HG03565 (cell line): ENCODE data around the gene MEX3D.

Experiments used
- ATAC-seq: cut with Tn5 transposase; IDR thresholded peaks from one replicate; pipeline ENCODE4 v1.9.1; 2021; ENCODE audit warnings: mild to moderate bottlenecking, moderate library complexity; ENCODE audit not compliant: unreplicated experiment

MEX3D gene

DNA sequence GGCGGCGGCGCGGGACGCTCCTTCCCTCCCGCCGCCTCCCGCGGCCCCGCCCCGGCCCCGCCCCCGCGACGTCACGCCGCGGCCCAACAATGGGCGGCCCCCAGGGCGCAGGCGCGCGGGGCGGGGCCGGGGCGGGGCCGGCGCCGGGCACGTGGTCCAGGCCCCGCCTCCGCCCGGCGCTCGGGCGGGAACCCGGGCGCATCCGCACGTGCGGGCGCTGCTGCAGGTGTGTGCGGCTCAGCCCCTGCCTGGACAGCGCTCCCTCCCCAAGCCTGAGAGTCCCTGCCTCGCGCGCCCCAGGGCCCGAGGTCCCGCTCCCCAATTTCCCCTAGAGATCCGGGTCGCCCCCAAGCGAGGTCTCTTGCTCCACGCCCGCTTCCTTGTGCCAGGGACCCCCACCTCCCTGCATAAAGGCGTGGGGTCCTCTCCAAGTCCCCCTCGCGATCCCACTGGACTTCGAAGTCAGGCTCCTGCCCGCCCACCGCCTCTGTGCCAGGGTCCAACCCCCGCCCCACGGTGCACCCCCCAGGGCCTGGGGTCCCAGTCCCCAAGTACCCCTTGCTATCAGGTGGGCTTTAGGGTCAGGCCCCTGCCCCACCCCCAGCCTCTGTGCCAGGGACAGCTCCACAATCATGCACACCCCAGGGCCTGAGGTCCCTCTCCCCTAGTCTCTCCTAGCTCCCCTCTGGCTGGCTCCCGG lies at the start of gene MEX3D:
MEX3D (minus strand) TSS at position 6 of the 700 bp plus-strand sequence. CDS start 267 bp downstream, outside the sequence.
- no peak for ATAC-seq

DNA sequence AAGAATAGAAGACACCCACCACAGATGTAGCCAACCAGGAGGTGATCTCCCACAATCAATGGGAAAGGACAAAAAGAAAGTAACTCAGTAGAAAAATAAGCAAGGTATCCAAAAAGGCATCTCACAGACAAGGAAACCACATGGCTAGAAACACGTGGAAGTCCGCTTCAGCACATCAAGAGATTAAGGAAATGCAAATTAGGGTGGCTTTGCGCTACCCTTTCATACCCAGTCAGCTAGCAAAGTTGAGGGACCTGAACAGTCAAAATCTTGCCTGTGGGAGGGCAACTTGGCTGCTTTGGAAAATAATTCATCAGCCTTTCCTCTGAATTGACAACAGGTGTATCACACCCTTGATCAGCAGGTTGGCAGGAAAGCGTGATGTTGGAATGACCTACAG lies 48.8 kb upstream of the MEX3D start:
- no peak for ATAC-seq

DNA sequence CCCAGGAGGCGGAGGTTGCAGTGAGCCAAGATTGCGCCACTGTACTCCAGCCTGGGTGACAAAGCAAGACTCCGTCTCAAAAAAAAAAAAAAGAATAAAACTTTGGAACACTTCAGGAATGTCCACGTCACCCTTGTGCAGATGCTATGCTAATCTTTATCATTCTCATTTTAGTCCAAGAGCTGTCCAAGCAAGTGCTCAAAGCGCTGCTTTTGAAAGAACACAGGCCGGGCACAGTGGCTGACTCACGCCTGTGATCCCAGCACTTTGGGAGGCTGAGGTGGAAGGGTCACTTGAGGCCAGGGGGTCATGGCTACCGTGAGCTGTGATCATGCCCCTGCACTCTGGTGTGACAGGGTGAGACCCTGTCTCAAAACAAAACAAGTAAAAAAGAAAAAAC lies 48.3 kb upstream of the MEX3D start:
- ATAC-seq: no peak

DNA sequence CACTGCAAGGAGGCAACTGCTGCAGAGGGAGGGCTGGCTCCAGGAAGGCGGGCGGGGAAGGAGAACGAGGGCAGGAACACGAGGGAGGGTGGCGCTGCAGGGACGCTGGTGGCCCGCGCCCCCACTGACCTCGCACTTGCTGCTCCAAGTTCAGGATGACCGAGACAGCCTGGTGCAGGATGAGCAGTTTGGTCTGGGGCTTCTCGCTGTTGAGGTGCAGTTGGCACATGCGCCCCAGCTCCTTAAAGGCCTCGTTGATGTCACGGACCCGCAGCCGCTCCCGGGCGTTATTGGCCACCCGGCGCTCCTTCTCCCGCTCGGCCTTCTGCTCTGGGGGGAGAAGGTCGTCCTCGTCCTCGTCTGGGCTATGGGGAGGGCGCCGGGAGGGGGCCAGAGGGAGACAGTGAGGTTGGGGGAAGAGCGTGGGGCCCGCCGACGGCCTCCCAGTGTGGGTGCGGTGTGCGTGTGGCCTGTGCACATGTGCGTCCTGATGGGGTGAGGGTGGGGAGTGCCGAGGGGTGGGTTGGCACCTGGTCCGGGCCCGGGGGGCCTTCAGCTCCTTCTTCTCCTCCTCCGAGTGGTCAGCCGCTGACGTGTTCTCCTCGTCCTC lies 47.1 kb upstream of the MEX3D start:
- ATAC-seq: no peak

DNA sequence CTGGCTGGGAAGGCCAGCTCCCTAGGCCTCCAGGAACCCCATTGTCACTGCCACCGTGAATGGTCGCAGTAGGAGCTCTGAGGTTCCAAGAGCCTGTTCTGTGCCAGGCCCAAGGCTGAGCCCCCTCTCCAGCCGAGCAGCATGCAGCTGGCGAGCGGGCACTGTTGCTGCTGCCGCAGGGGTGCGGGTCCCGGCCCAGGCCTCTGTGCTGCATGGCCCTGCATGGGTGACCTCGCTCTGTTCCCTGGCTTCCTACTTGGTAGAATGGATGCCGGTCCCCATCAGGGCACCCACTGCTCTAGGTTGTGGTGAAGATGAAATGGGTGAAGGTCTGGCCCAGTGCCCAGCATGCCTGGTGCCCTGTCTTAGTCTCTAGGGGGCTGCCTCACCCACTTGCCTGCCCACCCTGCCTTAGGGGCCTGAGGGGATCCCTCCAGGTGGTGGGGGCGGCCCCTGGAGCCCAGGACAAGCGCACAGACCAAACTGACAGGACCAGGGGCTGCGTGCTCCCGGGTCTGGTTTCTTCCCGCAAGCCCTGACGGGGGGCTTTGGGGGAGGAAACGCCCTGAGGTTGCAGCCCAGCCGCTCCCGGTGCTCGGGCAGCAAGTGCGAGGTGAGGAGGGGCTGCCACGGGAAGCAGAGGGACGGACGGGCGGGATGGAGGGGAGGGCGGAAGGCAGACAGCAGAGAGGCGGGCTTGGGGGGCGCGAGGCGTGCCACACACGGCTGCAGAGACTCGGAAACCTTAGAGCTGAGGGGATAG lies 45.9 kb upstream of the MEX3D start:
- no peak for ATAC-seq

DNA sequence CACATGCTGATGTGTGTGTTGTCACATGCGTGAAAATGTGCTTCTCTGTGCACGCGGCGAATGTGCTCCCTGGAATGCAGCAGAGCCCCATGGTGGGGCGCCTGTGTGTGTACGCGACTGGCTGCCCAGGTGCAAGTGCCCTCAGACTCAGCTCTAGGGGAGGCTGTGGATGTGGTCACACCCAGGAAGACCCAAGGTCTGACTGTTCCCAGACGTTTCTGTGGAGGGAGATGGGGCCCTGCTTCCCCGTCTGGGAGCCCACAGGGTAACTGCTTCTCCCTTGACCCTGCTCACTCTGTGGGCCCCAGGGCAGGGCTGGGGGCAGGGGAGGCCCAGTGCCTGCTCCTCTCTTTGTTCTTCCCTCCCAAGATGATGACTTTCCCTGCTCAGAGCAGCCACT lies 45.0 kb upstream of the MEX3D start:
- ATAC-seq: no peak

DNA sequence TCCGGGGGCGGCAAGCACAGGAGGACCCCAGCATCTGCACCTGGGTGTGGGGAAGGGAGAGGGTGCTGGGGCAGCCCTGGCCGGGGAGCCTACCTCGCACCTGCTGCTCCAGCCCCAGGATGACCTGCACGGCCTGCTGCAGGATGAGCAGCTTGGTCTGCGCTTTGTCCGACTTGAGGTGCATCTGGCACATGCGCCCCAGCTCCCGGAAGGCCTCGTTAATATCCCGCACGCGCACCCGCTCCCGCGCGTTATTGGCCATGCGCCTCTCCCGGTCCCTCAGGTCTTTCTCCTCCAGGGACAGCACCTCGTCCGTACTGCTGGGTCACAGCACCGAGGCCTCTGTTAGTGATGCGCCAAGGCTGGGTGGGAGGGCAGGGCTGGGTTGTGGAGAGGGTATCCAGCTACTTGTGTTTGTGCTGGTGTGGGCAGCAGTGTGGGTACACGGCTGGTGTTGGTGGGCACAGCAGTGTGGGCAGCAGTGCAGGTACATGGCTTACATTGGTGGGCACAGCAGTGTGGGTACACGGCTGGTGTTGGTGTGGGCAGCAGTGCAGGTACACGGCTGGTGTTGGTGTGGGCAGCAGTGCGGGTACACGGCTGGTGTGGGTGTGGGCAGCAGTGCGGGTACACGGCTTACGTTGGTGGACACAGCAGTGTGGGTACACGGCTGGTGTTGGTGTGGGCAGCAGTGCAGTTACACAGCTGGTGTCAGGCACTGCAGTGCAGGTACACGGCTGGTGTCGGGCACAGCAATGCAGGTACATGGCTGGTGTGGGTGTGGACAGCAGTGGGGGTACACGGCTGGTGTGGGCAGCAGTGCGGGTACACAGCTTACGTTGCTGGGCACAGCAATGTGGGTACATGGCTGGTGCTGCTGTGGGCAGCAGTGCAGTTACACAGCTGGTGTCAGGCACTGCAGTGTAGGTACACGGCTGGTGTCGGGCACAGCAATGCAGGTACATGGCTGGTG lies 44.3 kb upstream of the MEX3D start:
- no peak for ATAC-seq

DNA sequence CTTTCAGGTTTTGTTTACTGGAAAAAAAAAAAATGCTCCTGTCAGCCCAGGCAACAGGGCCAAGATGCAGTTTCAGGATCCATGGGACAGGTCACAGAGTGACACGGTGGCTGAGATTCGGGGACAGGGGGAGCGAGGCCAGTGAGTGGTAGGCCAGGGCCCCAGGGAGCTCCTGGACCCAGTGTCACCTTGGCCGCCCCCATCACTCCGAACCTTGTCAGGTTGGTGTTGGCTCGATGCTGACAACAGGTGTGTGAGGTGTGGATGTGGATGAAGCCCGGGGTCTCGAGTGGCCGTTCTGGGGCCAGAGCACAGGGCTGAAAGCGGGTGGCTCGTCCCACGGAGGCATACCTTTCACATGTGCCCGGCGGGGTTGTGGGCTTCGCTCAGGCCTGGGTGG lies 43.2 kb upstream of the MEX3D start:
- ATAC-seq: no peak

DNA sequence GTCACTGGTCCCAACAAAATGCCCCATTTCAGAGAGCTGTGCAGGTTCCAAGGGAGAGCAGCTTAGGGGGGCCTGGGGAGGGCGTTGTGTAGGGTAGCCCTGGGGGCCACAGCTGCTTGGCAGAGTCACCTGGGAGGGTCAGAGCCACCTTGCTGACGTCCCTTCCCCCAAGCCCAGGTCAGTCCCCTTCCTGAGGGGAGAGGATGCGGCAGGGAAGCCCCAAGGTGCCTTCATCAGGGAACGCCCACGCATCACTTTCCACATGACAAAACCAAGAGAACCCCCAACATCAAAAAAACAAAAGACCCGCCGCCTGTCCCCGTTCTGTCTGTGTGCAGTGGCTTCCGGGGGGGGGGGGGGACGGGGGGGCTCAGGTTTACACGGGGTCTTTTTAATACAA lies 42.5 kb upstream of the MEX3D start:
- ATAC-seq: no peak

DNA sequence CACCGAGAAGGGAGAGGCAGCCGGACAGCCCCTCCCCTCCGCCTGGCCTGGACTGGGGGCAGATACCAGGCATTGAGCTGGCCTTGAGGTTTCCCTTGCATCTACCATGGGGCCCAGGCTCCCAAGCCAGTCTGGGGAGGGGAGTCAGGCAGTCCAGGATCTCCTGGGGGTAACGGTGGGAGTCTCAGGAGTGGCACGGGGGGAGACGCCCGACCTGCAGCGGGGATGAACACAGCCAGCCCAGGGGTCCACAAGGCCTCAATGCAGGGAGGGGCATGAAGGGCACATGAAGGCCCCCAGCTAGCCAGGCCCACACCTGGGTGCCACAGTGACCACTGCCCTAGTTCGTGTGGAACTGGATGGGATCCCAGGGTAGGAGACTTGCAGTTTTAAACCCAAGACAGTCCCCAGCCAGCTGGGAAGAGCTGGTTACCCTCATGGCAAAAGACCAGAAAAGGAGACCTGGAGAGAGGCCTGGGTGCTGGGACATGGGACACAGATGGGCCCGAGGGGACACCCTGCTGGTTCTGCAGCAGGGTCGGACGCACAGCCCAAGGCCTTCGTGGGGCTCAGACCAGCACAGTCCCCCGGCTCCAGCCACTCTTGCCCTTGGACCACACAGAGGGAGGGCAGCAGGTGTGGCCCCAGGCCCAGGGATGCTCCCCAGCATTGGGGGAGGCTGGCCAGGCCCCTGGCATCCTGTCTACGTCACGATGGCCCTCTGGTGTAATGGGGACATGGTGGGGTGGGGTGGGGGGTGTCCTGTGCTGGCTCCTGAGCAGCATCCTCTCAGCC lies 41.8 kb upstream of the MEX3D start:
- no peak for ATAC-seq

DNA sequence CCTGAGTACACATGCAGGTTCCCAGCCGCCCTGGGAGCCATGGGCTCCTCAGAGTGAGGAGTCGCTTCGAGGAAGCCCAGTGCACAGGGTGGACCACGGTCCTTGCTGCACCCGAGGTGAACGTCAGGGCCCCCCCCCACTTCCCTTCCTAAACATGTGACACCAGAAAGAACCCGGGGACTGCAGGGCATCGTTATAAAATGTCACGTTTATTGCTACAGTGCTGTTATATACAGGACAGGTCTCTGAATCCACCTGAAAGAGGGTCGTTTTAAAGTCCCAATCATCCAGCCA lies 40.9 kb upstream of the MEX3D start:
- ATAC-seq: no peak

DNA sequence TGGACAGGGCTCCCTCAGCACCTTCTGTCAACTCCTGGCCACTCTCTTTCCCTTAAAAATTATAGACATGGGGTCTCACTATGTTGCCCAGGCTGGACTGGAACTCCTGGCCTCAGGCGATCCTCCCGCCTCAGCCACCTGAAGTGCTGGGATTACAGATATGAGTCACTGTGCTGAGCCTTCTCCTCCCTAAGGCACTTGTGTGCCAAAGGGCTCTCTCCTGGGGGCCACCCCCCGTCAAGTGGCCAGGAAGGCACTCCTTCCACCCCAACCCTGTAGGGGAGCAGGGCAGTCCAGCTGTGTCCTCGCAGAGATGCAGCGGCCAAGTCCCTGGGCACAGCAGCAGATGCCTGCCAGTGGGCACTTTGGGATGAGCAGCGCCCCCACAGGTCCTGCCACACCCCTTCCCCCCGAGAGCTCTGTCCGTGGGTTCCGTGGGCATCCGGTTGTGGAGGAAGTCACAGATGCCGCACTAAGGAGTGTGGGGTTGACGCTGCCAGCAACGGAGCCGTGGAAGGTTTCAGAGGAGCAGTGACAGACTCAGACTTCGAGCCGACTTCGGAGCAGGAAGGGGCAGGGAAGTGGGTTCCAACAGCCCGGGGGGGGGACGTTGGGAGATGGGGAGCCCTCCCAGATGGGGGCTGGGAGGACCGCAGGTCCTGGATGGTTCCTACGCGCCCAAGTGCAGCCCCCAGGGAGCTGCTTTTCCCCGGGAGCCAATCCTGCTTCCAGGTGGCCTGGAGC lies 40.4 kb upstream of the MEX3D start:
- ATAC-seq: no peak

DNA sequence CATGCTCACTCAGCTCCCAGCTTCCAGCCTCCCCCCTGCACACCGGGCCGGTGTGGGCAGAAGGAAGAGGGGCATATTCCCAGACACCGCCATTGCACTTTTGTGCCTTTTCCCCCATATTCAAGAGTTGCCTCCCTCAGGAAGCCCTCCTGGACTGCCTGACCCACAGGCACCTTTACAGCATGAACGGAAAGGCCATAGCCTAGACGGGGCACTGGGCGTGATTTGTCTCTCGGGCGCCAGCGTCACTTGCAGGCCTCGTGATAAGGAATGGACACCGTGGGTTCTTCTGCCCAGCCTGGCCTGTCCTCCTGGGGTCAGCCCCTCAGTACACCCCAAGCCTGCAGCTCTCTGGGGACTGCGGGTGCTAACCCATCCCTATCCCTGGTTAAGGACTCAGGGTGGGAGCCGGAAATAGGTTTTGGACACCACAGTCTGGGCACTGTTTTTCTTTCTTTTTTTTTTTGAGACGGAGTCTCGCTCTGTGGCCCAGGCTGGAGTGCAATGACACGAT lies 38.1 kb upstream of the MEX3D start:
- ATAC-seq: no peak

DNA sequence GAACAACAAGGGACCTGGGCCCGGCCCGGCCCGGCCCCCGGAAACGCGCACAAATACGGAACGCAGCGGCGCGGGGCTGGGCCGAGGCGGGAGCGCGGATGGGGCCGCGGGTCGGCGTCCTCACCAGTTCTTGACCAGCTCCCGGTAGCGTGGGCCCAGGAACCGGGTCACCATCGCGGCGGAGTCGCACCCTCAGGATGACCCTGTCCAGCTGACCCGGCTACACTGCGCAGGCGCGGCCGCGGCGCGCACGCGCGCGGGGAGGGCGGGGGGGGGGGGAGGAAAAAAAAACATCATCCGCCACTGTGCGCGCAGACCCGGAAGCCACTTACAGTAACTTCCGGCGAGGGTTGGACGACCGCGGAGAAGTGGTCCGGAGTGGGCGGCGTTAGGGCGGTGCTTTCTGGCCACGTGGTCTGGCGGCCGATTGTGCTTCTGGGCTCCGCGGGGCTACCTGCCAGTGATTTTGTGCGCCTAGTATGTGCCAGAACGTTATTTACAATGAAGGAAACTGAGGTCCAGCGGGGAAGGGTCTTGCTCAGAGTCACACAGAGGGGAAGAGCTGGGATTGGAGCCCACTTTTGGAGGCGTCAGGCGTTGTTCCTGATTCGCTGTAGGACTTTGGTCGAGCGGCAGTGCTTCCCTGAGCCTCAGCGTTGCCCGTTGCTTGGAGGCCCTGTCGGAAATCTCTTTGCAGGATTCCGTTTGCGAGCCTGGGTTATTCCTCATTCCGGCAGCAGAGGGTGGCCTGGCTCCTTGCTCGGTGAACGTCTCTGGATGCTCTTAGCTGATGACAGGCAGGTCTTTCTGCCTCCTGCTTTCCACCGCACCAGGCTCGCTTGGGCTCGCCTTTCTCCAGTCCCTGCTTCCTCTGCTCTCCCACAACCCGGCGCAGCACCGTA lies 37.4 kb upstream of the MEX3D start, which contains the start of gene UQCR11:
UQCR11 (minus strand) TSS at position 227 of the 902 bp plus-strand sequence; CDS start at position 174, 53 bp downstream.
- peak; percentile 58 for ATAC-seq

DNA sequence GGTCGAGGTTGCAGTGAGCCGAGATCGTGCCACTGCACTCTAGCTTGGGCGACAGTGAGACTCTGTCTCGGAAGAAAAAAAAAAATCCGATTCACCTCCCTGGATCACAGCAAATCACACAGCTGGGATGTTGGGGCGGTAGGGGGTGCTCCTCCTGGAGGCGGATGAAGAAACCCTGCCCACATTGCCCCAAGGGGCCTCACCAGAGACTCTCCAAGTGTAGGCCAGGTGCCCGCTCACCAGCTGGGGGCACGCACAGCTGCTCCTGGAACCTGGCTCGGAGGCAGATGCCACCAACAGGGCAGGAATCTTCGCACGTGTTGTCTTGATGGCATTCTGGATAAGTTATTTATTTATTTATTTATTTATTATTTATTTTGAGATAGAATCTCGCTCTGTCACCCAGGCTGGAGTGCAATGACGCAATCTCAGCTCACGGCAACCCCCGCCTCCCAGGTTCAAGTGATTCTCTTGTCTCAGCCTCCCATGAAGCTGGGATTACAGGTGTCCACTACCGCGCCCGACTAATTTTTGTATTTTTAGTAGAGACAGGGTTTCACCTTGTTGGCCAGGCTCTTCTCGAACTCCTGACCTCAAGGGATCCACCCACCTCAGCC lies 34.1 kb upstream of the MEX3D start:
- no peak for ATAC-seq

DNA sequence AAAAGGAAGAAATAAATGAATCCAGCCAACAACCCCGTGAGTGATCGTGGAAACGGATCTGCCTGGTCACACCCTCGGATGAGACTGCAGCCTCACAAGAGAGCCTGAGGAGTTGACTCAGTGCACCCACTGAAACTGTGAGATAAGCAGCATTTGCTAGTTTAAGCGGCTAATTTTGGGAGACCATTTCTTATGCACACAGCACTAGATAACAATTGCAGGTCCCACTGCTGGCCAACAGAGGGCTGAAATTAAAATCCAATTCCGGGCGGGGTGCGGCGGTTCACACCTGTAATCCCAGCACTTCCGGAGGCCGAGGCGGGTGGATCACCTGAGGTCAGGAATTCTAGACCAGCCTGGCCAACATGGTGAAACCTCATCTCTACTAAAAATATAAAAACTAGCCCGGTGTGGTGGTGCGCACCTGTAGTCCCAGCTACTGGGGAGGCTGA lies 33.5 kb upstream of the MEX3D start:
- ATAC-seq: no peak

DNA sequence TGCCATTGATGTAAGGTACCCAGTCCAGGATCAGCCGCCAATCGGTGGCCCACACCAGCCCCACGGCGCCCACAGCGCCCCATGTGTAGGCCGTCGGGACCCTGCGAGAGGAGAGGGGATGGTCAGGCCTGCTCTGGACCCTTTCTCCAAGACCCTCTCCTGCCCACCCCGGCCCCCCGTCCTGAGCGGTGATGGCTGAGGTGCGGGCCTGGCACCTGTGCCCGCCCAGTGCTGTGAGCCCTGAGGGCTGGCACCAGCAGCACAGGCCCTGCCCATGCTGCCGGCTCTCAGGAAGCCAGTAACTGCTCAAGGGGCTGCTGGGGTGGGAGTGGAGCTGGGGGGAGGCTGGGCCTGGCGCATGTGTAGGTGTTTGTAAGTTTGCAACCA lies 31.3 kb upstream of the MEX3D start:
- no peak for ATAC-seq
